ENCODE results near the gene TAPBP. TPM values are rescaled to one million over a fixed set of nuclear protein-coding genes. Genes with fewer than 3 reads are reported as not detected.

Gene TAPBP
- total RNA-seq (2022; extraction: Qiagen RNA extraction), result 39.1 to 43.3 TPM (median 40.3 TPM) in 5 replicates

GRCh38 chr6:33313709-33314514, at the start of gene TAPBP:
Gene TAPBP, minus strand, starts transcription at chr6:33314078. Its CDS starts 37 bp downstream, at chr6:33314041.

DNA sequence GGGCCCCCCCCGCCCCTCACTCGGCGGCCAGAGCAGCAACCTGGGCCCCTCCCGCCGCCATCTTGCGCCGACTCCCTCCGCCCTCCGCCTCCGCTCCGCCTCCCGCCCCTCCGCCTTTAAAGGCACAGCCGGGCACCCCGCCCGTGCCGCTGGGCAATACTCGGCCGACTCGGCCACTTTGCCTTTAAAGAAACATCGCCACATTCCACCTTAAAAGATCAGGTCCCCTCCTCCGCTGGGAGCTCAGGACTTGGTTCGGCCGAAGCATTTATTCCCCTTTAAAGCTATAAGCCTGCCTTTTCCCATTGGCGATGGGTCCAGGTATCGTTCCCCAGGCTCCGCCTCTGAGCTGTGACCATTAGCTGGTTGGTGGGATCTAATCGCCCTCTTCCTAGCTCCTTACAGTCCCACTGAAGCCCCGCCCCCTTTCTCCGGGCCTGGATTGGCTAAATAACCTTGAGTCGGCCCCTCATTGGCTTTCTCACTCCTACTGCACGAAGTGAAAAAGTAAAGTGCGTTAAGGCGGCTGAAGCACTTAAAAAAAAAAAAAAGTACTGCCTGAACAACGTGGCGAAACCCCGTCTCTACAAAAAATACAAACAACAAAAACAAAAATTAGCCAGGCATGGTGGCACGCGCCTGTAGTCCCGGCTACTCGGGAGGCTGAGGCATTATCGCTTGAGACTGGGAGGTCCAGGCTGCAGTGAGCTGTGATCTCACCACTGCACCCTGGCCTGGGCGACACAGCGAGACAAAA, 4.0 kb upstream of the TAPBP start, which contains the start of gene ZBTB22:
TSS of gene ZBTB22 (minus strand) at position 76 of the 757 bp plus-strand sequence. CDS start 828 bp downstream, outside the sequence.

GRCh38 chr6:33298773-33299236, 15.1 kb downstream of the TAPBP start, which contains the start of gene RGL2:
Gene RGL2, minus strand, starts transcription at chr6:33298942. Its CDS starts 332 bp downstream, at chr6:33298610.

DNA sequence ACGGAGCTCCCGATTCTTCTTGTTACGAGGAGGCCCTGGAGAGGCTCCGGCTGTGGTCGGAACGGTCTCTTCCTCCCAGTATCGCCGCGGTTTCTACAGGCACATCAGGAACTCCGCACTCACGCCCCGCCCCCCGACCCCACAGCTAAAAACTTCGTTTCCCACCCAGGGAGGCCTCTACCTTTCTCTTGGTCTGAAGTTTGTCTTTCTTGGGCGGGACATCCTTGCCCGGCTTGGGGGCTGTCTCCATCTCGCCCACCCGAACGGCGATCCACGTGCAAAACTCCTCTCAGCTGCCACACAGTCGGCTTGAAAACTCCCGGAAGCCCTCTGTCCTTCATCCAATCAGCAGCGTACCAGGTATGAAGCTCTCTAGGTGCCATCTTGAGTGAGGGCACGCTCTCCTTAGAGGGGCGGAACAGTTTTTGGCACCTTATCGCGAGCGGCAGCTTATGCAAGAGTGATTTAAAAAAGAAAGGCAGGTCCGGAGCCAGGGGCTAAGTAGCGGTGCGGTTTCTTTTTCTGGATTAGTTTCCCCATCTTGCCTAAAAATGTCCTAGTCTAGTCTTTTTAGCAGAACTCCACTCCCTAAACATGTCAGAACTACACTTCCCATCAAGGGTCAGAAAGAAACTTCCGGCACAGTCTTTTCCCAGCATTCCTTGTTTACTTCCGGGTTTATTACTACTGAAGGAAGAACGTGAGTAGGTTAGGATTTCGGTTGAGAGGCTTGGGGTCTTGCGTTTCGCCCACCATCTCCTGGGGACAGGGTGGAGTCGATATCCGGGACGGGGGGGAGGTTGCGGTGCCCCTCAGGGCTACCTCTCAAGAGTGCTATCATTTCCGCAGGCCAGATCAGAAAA, 24.7 kb downstream of the TAPBP start, which contains the start of the genes PFDN6 and WDR46:
TSS of gene PFDN6 (plus strand) at position 681 of the 863 bp plus-strand sequence. CDS start 256 bp downstream, outside the sequence.
TSS of gene WDR46 (minus strand) at position 319 of the 863 bp plus-strand sequence. CDS start at position 250, 69 bp downstream.

DNA sequence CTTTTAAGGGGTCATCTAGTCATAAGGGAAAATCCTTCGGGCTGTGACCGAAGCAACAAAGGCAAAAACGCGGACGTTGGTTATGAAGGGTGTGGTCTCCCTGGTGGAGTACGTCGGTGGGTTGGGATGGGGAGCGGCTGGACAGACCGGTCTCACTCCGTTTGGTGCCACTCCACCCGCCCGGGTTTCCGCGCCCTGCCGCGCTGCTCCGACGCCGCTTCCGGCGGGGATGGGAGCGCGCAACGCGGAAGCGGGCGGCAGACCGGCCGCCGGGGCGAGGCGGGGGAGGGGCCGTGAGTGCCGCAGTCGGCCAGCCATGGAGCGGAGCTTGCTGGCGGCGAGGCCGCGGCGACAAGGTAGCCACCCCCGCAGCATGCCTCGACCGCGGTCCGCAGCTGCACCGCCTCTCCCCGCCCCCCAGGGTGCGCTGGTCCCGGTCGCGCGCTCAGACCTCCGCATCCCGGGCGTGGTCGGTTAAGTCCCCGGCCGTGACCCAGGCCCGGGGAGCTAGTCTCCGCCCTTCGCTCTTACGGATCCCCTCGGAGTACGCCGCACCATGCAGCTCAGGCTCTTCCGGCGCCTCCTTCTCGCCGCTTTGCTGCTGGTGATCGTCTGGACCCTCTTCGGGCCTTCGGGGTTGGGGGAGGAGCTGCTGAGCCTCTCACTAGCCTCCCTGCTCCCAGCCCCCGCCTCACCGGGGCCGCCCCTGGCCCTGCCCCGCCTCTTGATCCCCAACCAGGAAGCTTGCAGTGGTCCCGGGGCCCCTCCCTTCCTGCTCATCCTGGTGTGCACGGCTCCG, 36.8 kb downstream of the TAPBP start, which contains the start of gene B3GALT4:
TSS of gene B3GALT4 (plus strand) at position 260 of the 799 bp plus-strand sequence. CDS start at position 557, 297 bp downstream.

DNA sequence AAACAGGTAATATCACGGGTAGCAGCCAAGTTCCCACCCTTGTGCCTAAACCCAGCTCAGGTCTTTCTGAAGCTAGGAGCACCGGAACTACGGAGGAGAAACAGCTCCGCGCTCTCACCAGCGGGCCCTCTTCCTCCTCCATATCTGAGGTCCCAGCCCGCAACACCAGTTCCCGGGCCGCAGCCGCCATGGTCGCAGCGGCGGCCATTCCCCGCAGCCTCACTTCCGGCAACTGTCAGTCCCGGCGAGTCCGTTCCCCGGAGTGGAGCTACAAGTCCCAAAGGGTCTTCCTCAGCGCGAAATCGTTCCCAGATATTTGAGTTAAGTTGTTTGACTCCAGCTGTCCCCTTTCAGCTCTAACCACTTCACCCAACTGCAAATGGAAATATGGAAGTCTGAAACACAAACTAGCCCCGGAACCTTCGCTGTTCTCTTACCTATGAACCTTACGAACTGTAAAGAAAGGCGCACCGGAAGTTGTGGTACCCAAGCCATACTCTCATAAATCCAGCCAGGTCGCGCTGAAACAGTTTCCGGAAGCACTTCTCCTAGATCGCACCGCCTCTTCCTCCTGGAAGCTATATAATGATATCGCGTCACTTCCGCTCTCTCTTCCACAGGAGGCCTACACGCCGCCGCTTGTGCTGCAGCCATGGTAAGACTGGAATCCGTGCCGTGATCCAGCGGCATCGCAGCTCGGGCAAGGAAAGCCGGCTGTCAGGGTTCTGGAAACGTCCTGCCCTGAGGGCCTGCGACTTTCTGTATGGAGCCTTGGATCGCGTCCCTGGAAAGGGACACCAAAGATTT, 42.2 kb downstream of the TAPBP start, which contains the start of the genes RPS18 and VPS52:
TSS of gene RPS18 (plus strand) at position 608 of the 807 bp plus-strand sequence. CDS start at position 653, 45 bp downstream.
TSS of gene VPS52 (minus strand) at position 409 of the 807 bp plus-strand sequence. CDS start at position 208, 201 bp downstream.

Other genes with a start within 250 kb of the TAPBP start
- 0.05 to 0.22 TPM in 2 of 5 replicates, not detected in the others for gene HLA-DPA1, start 240.4 kb downstream of the TAPBP start, total RNA-seq (2022; extraction: Qiagen RNA extraction)
- not detected in 5 replicates for gene HLA-DPB1, start 238.1 kb downstream of the TAPBP start, total RNA-seq (2022; extraction: Qiagen RNA extraction)
- gene COL11A2, start 121.6 kb downstream of the TAPBP start, total RNA-seq (2022; extraction: Qiagen RNA extraction), result 0.52 to 1.2 TPM (median 0.92 TPM) in 5 replicates
- gene RXRB, start 113.4 kb downstream of the TAPBP start, total RNA-seq (2022; extraction: Qiagen RNA extraction), result 18.0 to 24.0 TPM (median 21.6 TPM) in 5 replicates
- 111 to 117 TPM (median 113 TPM) in 5 replicates for gene SLC39A7, start 113.2 kb downstream of the TAPBP start, total RNA-seq (2022; extraction: Qiagen RNA extraction)
- gene HSD17B8, start 109.4 kb downstream of the TAPBP start, total RNA-seq (2022; extraction: Qiagen RNA extraction), result 12.9 to 17.5 TPM (median 16.9 TPM) in 5 replicates
- 19.3 to 27.2 TPM (median 25.7 TPM) in 5 replicates for gene RING1, start 105.6 kb downstream of the TAPBP start, total RNA-seq (2022; extraction: Qiagen RNA extraction)
- gene VPS52, start 42.2 kb downstream of the TAPBP start, total RNA-seq (2022; extraction: Qiagen RNA extraction), result 14.1 to 20.3 TPM (median 17.1 TPM) in 5 replicates
- 2,485 to 2,639 TPM (median 2,575 TPM) in 5 replicates for gene RPS18, start 42.0 kb downstream of the TAPBP start, total RNA-seq (2022; extraction: Qiagen RNA extraction)
- 0.42 to 0.93 TPM (median 0.72 TPM) in 5 replicates for gene B3GALT4, start 37.0 kb downstream of the TAPBP start, total RNA-seq (2022; extraction: Qiagen RNA extraction)
- 55.2 to 60.7 TPM (median 56.9 TPM) in 5 replicates for gene WDR46, start 24.8 kb downstream of the TAPBP start, total RNA-seq (2022; extraction: Qiagen RNA extraction)
- 98.0 to 128 TPM (median 112 TPM) in 5 replicates for gene PFDN6, start 24.5 kb downstream of the TAPBP start, total RNA-seq (2022; extraction: Qiagen RNA extraction)
- gene RGL2, start 15.1 kb downstream of the TAPBP start, total RNA-seq (2022; extraction: Qiagen RNA extraction), result 11.1 to 16.5 TPM (median 15.2 TPM) in 5 replicates
- 2.3 to 4.3 TPM (median 4.1 TPM) in 5 replicates for gene ZBTB22, start 3.7 kb upstream of the TAPBP start, total RNA-seq (2022; extraction: Qiagen RNA extraction)
- gene DAXX, start 8.9 kb upstream of the TAPBP start, total RNA-seq (2022; extraction: Qiagen RNA extraction), result 34.7 to 45.1 TPM (median 36.7 TPM) in 5 replicates
- 41.3 to 47.9 TPM (median 45.8 TPM) in 5 replicates for gene KIFC1, start 77.7 kb upstream of the TAPBP start, total RNA-seq (2022; extraction: Qiagen RNA extraction)
- 12.9 to 20.5 TPM (median 18.7 TPM) in 5 replicates for gene PHF1, start 96.9 kb upstream of the TAPBP start, total RNA-seq (2022; extraction: Qiagen RNA extraction)
- 179 to 238 TPM (median 212 TPM) in 5 replicates for gene CUTA, start 104.0 kb upstream of the TAPBP start, total RNA-seq (2022; extraction: Qiagen RNA extraction)
- 3.2 to 6.4 TPM (median 5.2 TPM) in 5 replicates for gene SYNGAP1, start 106.0 kb upstream of the TAPBP start, total RNA-seq (2022; extraction: Qiagen RNA extraction)
- gene ZBTB9, start 140.5 kb upstream of the TAPBP start, total RNA-seq (2022; extraction: Qiagen RNA extraction), result 10.5 to 11.9 TPM (median 11.8 TPM) in 5 replicates

Data from A549 treated with CORT108297 at 1 μM for 4 hours (cell line).